ENCODE data around the gene TMTC2.

Gene TMTC2

GRCh38 chr12:83077041-83077440 is 390.3 kb downstream of the TMTC2 start:
- H3K4me3 Mint-ChIP-seq, result no peak overlapping the region
- peaks cover 9% of the 10 kb centered on the region for H3K9me3 Mint-ChIP-seq
- no peak overlapping the region for H3K27ac Mint-ChIP-seq
- H3K27me3 Mint-ChIP-seq, result no peaks in the 10 kb centered on the region
- peaks cover 9% of the 10 kb centered on the region for H3K36me3 Mint-ChIP-seq
- H3K4me1 Mint-ChIP-seq, result no peaks in the 10 kb centered on the region

GRCh38 chr12:83082690-83083276 is 396.1 kb downstream of the TMTC2 start:
- Mint-ChIP-seq H3K4me1 (no peaks in the 10 kb centered on the region), H3K36me3 (no peaks in the 10 kb centered on the region), H3K4me3 (no peak overlapping the region), H3K27me3 (no peaks in the 10 kb centered on the region), H3K9me3 (no peaks in the 10 kb centered on the region), H3K27ac (no peak overlapping the region)

DNA sequence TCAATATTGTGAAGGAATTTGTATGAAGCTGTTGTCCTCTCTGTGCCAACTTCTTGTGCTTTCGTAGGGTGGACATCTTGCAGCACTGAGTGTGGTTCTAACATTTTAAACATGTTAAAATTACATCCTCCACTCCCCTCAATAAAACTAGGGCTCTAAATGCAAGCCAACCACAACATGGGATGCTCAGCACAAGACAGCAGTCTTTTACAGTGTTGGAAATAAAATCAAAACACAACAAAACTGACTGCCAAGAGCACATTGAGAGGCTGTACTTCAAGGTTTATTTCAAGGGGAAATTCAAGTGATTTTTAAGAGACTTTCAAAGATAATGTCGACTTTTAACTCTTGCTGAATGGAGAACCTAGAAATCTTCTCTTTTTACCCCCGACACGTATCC is 396.9 kb downstream of the TMTC2 start:
- H3K4me1 Mint-ChIP-seq, result no peaks in the 10 kb centered on the region
- H3K27ac Mint-ChIP-seq, result no peak overlapping the region
- no peaks in the 10 kb centered on the region for H3K9me3 Mint-ChIP-seq
- H3K27me3 Mint-ChIP-seq, result no peaks in the 10 kb centered on the region
- no peak overlapping the region for H3K4me3 Mint-ChIP-seq
- H3K36me3 Mint-ChIP-seq, result no peaks in the 10 kb centered on the region

- H3K36me3 Mint-ChIP-seq, result no peaks in the 10 kb centered on the region
- no peaks in the 10 kb centered on the region for H3K4me1 Mint-ChIP-seq
- no peaks in the 10 kb centered on the region for H3K9me3 Mint-ChIP-seq
- H3K4me3 Mint-ChIP-seq, result no peak overlapping the region
- no peaks in the 10 kb centered on the region for H3K27me3 Mint-ChIP-seq
- no peak overlapping the region for H3K27ac Mint-ChIP-seq
Observed at GRCh38 chr12:83084516-83085234, 398.0 kb downstream of the TMTC2 start.

DNA sequence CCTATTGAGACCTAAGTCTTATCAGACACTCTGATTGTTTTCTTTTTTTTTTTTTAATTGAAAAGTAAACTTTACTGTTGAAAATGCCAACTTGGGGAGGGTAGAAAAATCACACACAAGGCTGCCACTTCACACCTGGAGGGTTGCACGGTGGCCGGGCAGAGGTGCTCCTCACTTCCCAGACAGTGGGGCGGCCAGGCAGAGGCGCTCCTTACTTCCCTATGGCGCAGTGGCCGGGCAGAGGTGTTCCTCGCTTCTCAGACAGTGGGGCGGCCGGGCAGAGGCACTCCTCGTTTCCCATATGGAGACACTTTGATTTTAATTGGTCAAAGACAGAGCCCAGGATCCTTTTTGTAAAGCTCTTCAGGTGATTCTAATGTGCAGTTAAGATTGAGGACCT is 399.3 kb downstream of the TMTC2 start:
- Mint-ChIP-seq H3K4me3 (no peak overlapping the region), H3K36me3 (no peaks in the 10 kb centered on the region), H3K4me1 (no peaks in the 10 kb centered on the region), H3K9me3 (no peaks in the 10 kb centered on the region), H3K27me3 (no peaks in the 10 kb centered on the region), H3K27ac (no peak overlapping the region)

GRCh38 chr12:83089575-83089974 is 402.9 kb downstream of the TMTC2 start:
- no peaks in the 10 kb centered on the region for H3K36me3 Mint-ChIP-seq
- H3K27ac Mint-ChIP-seq, result no peak overlapping the region
- no peak overlapping the region for H3K4me3 Mint-ChIP-seq
- H3K4me1 Mint-ChIP-seq, result no peaks in the 10 kb centered on the region
- no peaks in the 10 kb centered on the region for H3K9me3 Mint-ChIP-seq
- H3K27me3 Mint-ChIP-seq, result no peaks in the 10 kb centered on the region

GRCh38 chr12:83092129-83092528 is 405.4 kb downstream of the TMTC2 start:
- no peaks in the 10 kb centered on the region for H3K36me3 Mint-ChIP-seq
- no peak overlapping the region for H3K27ac Mint-ChIP-seq
- H3K9me3 Mint-ChIP-seq, result no peaks in the 10 kb centered on the region
- H3K4me3 Mint-ChIP-seq, result no peak overlapping the region
- H3K27me3 Mint-ChIP-seq, result no peaks in the 10 kb centered on the region
- H3K4me1 Mint-ChIP-seq, result no peaks in the 10 kb centered on the region

DNA sequence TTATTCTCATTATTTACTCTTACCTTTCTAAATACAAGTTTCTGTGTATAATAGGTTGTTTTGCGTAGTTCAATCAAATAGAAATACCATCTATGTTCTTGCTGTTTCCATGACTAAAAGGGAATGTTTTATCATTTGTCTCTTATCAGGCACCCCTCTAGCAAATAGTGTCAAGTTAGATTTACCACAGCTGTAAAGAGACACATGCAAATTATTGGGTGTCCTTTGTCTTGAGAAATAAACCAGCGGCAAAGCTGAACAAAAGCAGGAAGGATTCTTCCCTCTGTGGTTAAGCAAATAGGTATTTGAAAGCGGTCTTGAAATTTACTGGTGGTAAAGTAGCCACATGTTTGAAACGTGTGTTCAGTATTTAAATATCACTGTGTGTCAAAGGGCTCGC is 405.9 kb downstream of the TMTC2 start:
- Mint-ChIP-seq H3K36me3 (no peaks in the 10 kb centered on the region), H3K9me3 (no peaks in the 10 kb centered on the region), H3K27ac (no peak overlapping the region), H3K27me3 (no peaks in the 10 kb centered on the region), H3K4me3 (no peak overlapping the region), H3K4me1 (no peaks in the 10 kb centered on the region)

- H3K36me3 Mint-ChIP-seq, result no peaks in the 10 kb centered on the region
- H3K27me3 Mint-ChIP-seq, result no peaks in the 10 kb centered on the region
- no peak overlapping the region for H3K27ac Mint-ChIP-seq
- H3K4me3 Mint-ChIP-seq, result no peak overlapping the region
- H3K4me1 Mint-ChIP-seq, result no peaks in the 10 kb centered on the region
- no peaks in the 10 kb centered on the region for H3K9me3 Mint-ChIP-seq
Observed at GRCh38 chr12:83093426-83093825, 406.7 kb downstream of the TMTC2 start.

DNA sequence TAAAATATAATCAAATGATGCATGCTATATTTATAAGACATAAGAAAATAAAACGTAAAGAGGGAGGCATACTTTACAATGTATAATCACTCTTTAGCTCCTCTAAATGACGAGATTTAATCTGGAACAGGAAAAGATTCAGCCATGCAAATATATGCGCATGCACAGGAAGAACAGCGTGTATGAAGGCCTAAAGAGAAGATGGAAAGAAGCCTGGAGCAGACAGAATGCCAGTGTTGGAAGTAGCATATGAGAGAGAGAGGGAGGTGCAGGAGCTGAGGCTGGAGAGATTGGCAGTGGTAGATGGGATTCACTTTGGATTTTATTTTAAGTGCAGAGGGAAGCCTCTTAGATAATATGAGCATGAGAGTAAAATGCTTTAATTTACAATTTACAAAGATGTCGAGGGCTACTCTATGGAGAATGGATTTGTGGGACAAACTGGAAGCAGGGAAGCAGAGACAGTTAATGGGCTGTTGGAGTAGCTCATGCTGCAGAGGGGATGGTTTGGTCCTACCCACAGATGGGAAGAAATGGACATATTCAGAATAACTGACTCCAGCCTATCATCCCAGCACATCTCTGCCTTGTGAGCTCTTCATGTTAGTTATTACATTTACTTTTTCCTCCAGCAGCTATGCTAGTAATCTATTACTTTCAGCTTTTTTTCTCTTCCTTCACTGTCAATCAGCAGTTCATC is 411.1 kb downstream of the TMTC2 start:
- Mint-ChIP-seq H3K4me3 (no peak overlapping the region), H3K9me3 (no peaks in the 10 kb centered on the region), H3K27ac (no peak overlapping the region), H3K4me1 (no peaks in the 10 kb centered on the region), H3K27me3 (no peaks in the 10 kb centered on the region), H3K36me3 (no peaks in the 10 kb centered on the region)

GRCh38 chr12:83099436-83099835 is 412.7 kb downstream of the TMTC2 start:
- Mint-ChIP-seq H3K27me3 (no peaks in the 10 kb centered on the region), H3K27ac (no peak overlapping the region), H3K36me3 (no peaks in the 10 kb centered on the region), H3K9me3 (no peaks in the 10 kb centered on the region), H3K4me1 (no peaks in the 10 kb centered on the region), H3K4me3 (no peak overlapping the region)

DNA sequence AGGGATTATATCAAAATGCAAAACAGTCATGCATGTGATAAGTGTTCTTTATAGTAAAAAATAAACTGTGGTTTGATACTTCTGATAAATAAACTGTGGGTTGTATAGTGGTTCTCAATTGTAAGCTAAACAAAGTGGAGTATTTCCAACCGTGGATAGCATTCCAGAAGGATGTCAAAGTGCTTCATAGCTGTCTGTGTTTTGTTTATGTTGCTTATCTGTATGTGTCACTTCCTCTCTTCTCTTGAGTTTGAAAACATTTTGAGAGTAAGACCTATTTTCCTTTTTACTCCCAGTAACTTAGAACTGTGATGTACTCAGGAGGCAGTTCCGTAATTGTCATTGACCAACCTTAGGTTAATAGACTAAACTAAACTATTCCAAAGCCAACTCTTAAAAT is 415.8 kb downstream of the TMTC2 start:
- Mint-ChIP-seq H3K27me3 (no peaks in the 10 kb centered on the region), H3K4me3 (no peak overlapping the region), H3K36me3 (no peaks in the 10 kb centered on the region), H3K9me3 (no peaks in the 10 kb centered on the region), H3K27ac (no peak overlapping the region), H3K4me1 (no peaks in the 10 kb centered on the region)

DNA sequence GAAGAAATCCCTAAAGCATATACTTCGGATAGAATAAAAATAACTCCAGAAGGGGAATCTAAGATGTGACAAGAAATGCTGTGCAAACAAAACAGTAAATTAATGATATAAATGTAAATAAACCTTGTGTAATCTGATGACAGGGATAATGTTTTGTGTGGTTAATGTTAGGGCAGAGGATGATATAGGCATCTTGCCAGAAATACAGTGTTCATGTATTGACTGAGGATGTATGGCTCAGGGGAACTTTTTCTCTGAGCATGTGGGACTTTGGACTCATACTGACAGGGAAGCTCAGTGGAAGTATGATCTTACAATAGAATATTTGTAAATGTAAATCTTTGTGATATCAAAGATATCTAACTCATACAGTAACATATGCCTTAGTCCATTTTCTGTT is 420.2 kb downstream of the TMTC2 start:
- Mint-ChIP-seq H3K36me3 (no peaks in the 10 kb centered on the region), H3K9me3 (no peaks in the 10 kb centered on the region), H3K4me1 (no peaks in the 10 kb centered on the region), H3K27ac (no peak overlapping the region), H3K27me3 (no peaks in the 10 kb centered on the region), H3K4me3 (no peak overlapping the region)

GRCh38 chr12:83110424-83110823 is 423.7 kb downstream of the TMTC2 start:
- Mint-ChIP-seq H3K27ac (no peak overlapping the region), H3K9me3 (no peaks in the 10 kb centered on the region), H3K27me3 (no peaks in the 10 kb centered on the region), H3K36me3 (no peaks in the 10 kb centered on the region), H3K4me1 (no peaks in the 10 kb centered on the region), H3K4me3 (no peak overlapping the region)

DNA sequence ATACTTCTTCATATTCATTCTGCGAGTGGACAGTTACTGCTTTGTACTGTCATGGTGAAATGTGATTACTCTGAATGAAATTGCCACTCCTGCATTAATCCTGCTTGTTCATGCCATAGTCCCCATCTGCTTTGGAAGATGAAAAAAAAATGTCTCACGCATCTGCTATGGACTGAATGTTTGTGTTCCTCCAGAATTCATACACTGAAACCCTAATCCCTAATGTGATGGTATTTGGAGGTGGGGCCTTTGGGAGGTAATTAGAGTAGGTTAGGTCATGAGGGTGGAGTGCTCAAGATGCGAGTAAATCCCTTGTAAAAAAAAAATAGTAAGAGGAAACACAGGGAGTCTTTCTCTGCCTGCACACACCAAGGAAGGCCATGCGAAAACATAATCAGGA is 427.2 kb downstream of the TMTC2 start:
- Mint-ChIP-seq H3K36me3 (no peaks in the 10 kb centered on the region), H3K4me3 (no peak overlapping the region), H3K9me3 (peaks cover 4% of the 10 kb centered on the region), H3K27ac (no peak overlapping the region), H3K27me3 (no peaks in the 10 kb centered on the region), H3K4me1 (no peaks in the 10 kb centered on the region)

GRCh38 chr12:83114966-83115365 is 428.3 kb downstream of the TMTC2 start:
- H3K36me3 Mint-ChIP-seq, result no peaks in the 10 kb centered on the region
- H3K4me1 Mint-ChIP-seq, result no peaks in the 10 kb centered on the region
- H3K27ac Mint-ChIP-seq, result no peak overlapping the region
- H3K9me3 Mint-ChIP-seq, result peaks cover 4% of the 10 kb centered on the region
- no peak overlapping the region for H3K4me3 Mint-ChIP-seq
- H3K27me3 Mint-ChIP-seq, result no peaks in the 10 kb centered on the region
